HCT116 (cell line): ENCODE results near the gene MCF2L2. TPM values are rescaled to one million over a fixed set of nuclear protein-coding genes. Genes with fewer than 3 reads are reported as not detected.

Source experiments
- ATAC-seq: fragments of 200-7000 bp; cut with Tn5 transposase; 2 replicates; pipeline ENCODE4 v1.9.1; 2020; ENCODE audit warnings: mild to moderate bottlenecking, moderate library complexity
- BruUV-seq: library from RNA; stranded (reverse); fragments of 400-500 nt; replicated peaks from 2 replicates; lab custom pipeline; 2021; lab: Mats Ljungman, UMichigan
- CTCF ChIA-PET: fragments of 300-600 bp; sonication (Branson Sonifier 250); formaldehyde crosslinking; loops from one replicate; lab custom pipeline; 2021; ENCODE audit warnings: antibody characterized with exemption; lab: Charles Lee
- POLR2A ChIA-PET: fragments of 300-600, 350-600 bp; sonication (Branson Sonifier 250); formaldehyde crosslinking; loops from one replicate; lab custom pipeline; 2021; ENCODE audit warnings: antibody characterized with exemption; lab: Charles Lee
- RAD21 ChIA-PET, 2 experiments: fragments of 300-600 bp; sonication (Branson Sonifier 250); formaldehyde crosslinking; loops; one replicate each; lab custom pipeline; 2023; ENCODE audit warnings: low total read pairs in 2 of 2; ENCODE audit not compliant: uncharacterized antibody in 2 of 2, unreplicated experiment in 2 of 2, low non-redundant PET in 1 of 2; lab: Charles Lee
- DNase-seq: peaks from one replicate; pipeline ENCODE4 v3.0.0-alpha.2; 2010; ENCODE audit warnings: low read depth, low spot score
- H2AFZ ChIP-seq: fragments of 200-600 bp; shearing (Covaris generic), sonication (generic); 2 replicates; pipeline ENCODE4 v1.6.1; 2017; ENCODE audit warnings: low read depth, mixed run types, mixed read lengths, antibody characterized with exemption, low read length; ENCODE audit not compliant: poor library complexity, severe bottlenecking
- H3K27ac ChIP-seq: 2 replicates; pipeline ENCODE4 v1.5.1; 2012; ENCODE audit warnings: low read depth, low read length
- H3K27me3 ChIP-seq: fragments of 200-600 bp; sonication (generic); 2 replicates; pipeline ENCODE4 v1.6.1; 2016; ENCODE audit warnings: mixed run types, low read length, mixed read lengths; ENCODE audit not compliant: insufficient read depth
- H3K36me3 ChIP-seq, 2 experiments: fragments of 200-500 bp in 1 of 2; fragments of 200-600 bp in 1 of 2; sonication (Bioruptor generic) in 1 of 2; sonication (generic) in 1 of 2; 2 replicates each; pipeline versions ENCODE4 v1.5.1 to v1.6.1; 2014 to 2016; ENCODE audit warnings: low read length in 2 of 2, inconsistent platforms in 1 of 2, mixed read lengths in 1 of 2, mixed run types in 1 of 2; ENCODE audit not compliant: insufficient read depth in 2 of 2, control insufficient read depth in 1 of 2
- H3K4me1 ChIP-seq, 2 experiments: fragments of 200-600 bp in 1 of 2; sonication (generic) in 1 of 2; 2 replicates each; pipeline versions ENCODE4 v1.5.1 to v1.6.1; 2012 to 2017; ENCODE audit warnings: low read length in 2 of 2, inconsistent platforms in 1 of 2, mild to moderate bottlenecking in 1 of 2, mixed read lengths in 1 of 2, mixed run types in 1 of 2, moderate library complexity in 1 of 2; ENCODE audit not compliant: insufficient read depth in 2 of 2, control insufficient read depth in 1 of 2
- H3K4me2 ChIP-seq: fragments of 200-600 bp; sonication (generic); 2 replicates; pipeline ENCODE4 v1.6.1; 2017; ENCODE audit warnings: mixed run types, low read length, mixed read lengths
- H3K4me3 ChIP-seq, 2 experiments: fragments of 200-600 bp in 1 of 2; sonication (generic) in 1 of 2; replicated peaks in 1 of 2; 2 replicates each; pipeline ENCODE4 v1.5.1; 2011 to 2016; ENCODE audit warnings: low read length in 2 of 2, control low read depth in 1 of 2, low read depth in 1 of 2, mild to moderate bottlenecking in 1 of 2, mixed read lengths in 1 of 2, mixed run types in 1 of 2
- H3K79me2 ChIP-seq: fragments of 200-600 bp; sonication (generic); 2 replicates; pipeline ENCODE4 v1.6.1; 2017; ENCODE audit warnings: mild to moderate bottlenecking, mixed run types, low read length, moderate library complexity, mixed read lengths; ENCODE audit not compliant: insufficient read depth
- H3K9ac ChIP-seq: fragments of 200-600 bp; sonication (generic); 2 replicates; pipeline ENCODE4 v1.6.1; 2016; ENCODE audit warnings: low read length, mixed read lengths
- H3K9me2 ChIP-seq: fragments of 200-600 bp; sonication (generic), shearing (Covaris generic); 2 replicates; pipeline ENCODE4 v1.6.1; 2017; ENCODE audit warnings: mixed run types, mild to moderate bottlenecking, moderate library complexity; ENCODE audit not compliant: insufficient read depth
- H3K9me3 ChIP-seq, 2 experiments: fragments of 200-500 bp in 1 of 2; fragments of 200-600 bp in 1 of 2; sonication (Bioruptor generic) in 1 of 2; sonication (generic) in 1 of 2; 2 replicates each; pipeline ENCODE4 v1.6.1; 2014 to 2017; ENCODE audit warnings: low read length in 2 of 2, mixed read lengths in 2 of 2, inconsistent platforms in 1 of 2, low read depth in 1 of 2, mild to moderate bottlenecking in 1 of 2, mixed run types in 1 of 2, moderate library complexity in 1 of 2; ENCODE audit not compliant: control insufficient read depth in 1 of 2, insufficient read depth in 1 of 2
- H4K20me1 ChIP-seq: fragments of 200-600 bp; sonication (generic), shearing (Covaris generic); 2 replicates; pipeline ENCODE4 v1.6.1; 2017; ENCODE audit warnings: mixed run types, mild to moderate bottlenecking, moderate library complexity; ENCODE audit not compliant: insufficient read depth
- CBX3 ChIP-seq: IDR thresholded peaks from 2 replicates; pipeline ENCODE4 v1.6.1; 2012; ENCODE audit warnings: low read depth
- CEBPB ChIP-seq: IDR thresholded peaks from 2 replicates; pipeline ENCODE4 v1.6.1; 2012; ENCODE audit warnings: low read depth
- EGR1 ChIP-seq: IDR thresholded peaks from 2 replicates; pipeline ENCODE4 v1.6.1; 2012; ENCODE audit warnings: low read depth
- ELF1 ChIP-seq: IDR thresholded peaks from 2 replicates; pipeline ENCODE4 v1.6.1; 2012; ENCODE audit warnings: low read depth, borderline replicate concordance
- EZH2phosphoT487 ChIP-seq: fragments of 200-600 bp; IDR thresholded peaks from 2 replicates; pipeline ENCODE4 v1.6.1; 2018; ENCODE audit warnings: antibody characterized with exemption, borderline replicate concordance
- JUND ChIP-seq: IDR thresholded peaks from 2 replicates; pipeline ENCODE4 v1.6.1; 2012
- MAX ChIP-seq: IDR thresholded peaks from 2 replicates; pipeline ENCODE4 v1.6.1; 2012
- RAD21 ChIP-seq: IDR thresholded peaks from 2 replicates; pipeline ENCODE4 v1.6.1; 2012; ENCODE audit warnings: low read depth, mild to moderate bottlenecking
- REST ChIP-seq: IDR thresholded peaks from 2 replicates; pipeline ENCODE4 v1.6.1; 2012; ENCODE audit warnings: low read depth
- SIN3A ChIP-seq: IDR thresholded peaks from 2 replicates; pipeline ENCODE4 v1.6.1; 2012; ENCODE audit warnings: low read depth
- SP1 ChIP-seq: IDR thresholded peaks from 2 replicates; pipeline ENCODE4 v1.6.1; 2012; ENCODE audit warnings: low read depth
- SRF ChIP-seq: IDR thresholded peaks from 2 replicates; pipeline ENCODE4 v1.6.1; 2012; ENCODE audit warnings: low read depth
- YY1 ChIP-seq: IDR thresholded peaks from 2 replicates; pipeline ENCODE4 v1.6.1; 2011; ENCODE audit warnings: low read length, low read depth, moderate library complexity, mild to moderate bottlenecking; ENCODE audit not compliant: insufficient replicate concordance; ENCODE audit errors: extremely low read depth
- intact Hi-C: fragments of 100-400 bp; cut with micrococcal nuclease; formaldehyde crosslinking; loops from 2 replicates; pipeline ENCODE4 v1.10.0; 2022
- total RNA-seq: library from RNA; stranded (reverse); gene quantifications from one replicate; pipeline ENCODE4 v1.2.1, GENCODE V29; 2021; ENCODE audit not compliant: unreplicated experiment
- TF ChIP-seq, protein P1 (sequence below), 3 experiments: fragments of 200-600 bp in 1 of 3; sonication (generic) in 1 of 3; IDR thresholded peaks in 2 of 3; conservative IDR thresholded peaks in 1 of 3; 2 replicates each; pipeline ENCODE4 v1.5.1; 2012 to 2017; ENCODE audit warnings: low read depth in 2 of 3, low read length in 2 of 3, antibody characterized with exemption in 1 of 3, borderline replicate concordance in 1 of 3, control low read depth in 1 of 3, mild to moderate bottlenecking in 1 of 3, mixed read lengths in 1 of 3, mixed run types in 1 of 3, moderate library complexity in 1 of 3; ENCODE audit not compliant: insufficient read depth in 1 of 3

Gene MCF2L2
- total RNA-seq, 1 experiment from 2014 or later = 1.5 TPM

DNA sequence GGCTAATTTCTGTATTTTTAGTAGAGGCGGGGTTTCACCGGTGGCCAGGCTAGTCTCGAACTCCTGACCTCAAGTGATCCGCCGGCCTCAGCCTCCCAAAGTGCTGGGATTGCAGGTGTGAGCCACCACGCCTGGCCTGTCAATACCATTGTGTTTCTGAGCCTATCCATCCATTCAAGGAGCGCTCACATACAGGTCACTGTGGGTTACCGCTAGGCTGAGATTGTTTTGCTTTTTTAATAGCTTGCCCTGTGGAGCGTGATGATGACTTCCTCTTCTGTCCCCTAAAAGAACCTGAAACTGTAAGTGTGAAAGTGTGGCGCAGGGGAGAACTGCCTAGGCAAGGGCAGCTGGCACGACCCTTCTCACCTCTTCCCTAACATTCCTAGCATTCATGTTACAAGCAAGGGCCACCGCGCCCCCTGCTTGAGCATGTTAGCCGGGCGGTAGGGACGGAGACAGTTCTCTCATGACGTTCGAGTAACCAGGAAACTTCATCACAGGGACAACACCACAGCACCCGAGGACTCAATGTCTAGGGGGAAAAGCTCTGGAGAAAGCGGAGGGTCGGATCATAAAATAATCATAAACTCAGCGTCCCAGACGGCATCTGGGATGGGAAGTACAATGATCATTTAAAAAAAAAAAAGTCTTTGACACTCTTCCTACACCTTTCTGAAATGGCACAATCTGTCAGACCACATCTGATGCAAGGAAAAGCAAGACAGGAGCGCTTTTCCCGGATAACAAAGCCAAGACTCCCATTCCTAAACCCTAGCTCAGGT, 266.7 kb downstream of the MCF2L2 start:
- ChIA-PET CTCF (no interaction called here), RAD21 (no interaction called here), POLR2A (interaction anchor here (1.2 kb wide), 1 partner anchor 17 kb away, joined by 3 read pairs; no protein-coding TSS in a partner anchor)
- intact Hi-C loops = no loop called here
- no peaks in the 10 kb centered on the region for H3K9me2 ChIP-seq
- no peaks in the 10 kb centered on the region for H3K9me3 ChIP-seq
- TSS peak; percentile 55 for BruUV-seq
- TF ChIP-seq CEBPB (no peak), RAD21 (no peak), JUND (no peak)
- TF ChIP-seq, protein P1, sequence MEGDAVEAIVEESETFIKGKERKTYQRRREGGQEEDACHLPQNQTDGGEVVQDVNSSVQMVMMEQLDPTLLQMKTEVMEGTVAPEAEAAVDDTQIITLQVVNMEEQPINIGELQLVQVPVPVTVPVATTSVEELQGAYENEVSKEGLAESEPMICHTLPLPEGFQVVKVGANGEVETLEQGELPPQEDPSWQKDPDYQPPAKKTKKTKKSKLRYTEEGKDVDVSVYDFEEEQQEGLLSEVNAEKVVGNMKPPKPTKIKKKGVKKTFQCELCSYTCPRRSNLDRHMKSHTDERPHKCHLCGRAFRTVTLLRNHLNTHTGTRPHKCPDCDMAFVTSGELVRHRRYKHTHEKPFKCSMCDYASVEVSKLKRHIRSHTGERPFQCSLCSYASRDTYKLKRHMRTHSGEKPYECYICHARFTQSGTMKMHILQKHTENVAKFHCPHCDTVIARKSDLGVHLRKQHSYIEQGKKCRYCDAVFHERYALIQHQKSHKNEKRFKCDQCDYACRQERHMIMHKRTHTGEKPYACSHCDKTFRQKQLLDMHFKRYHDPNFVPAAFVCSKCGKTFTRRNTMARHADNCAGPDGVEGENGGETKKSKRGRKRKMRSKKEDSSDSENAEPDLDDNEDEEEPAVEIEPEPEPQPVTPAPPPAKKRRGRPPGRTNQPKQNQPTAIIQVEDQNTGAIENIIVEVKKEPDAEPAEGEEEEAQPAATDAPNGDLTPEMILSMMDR (IDR thresholded peaks at IDR 0.05 in 2 of 3, conservative IDR thresholded peaks at IDR 0.05 in 1 of 3; ENCODE audit: borderline replicate concordance in 1 of 3, insufficient read depth in 1 of 3, low read depth in 2 of 3, low read length in 2 of 3) = no peak
- peak overlapping the region; percentile 88 for H3K4me2 ChIP-seq
- H3K4me3 ChIP-seq = peak overlapping the region; percentile 52 to 63
- no peaks in the 10 kb centered on the region for H3K36me3 ChIP-seq
- H3K9ac ChIP-seq = peak overlapping the region; percentile 46; the same call in 1 of the 2 replicates
- peak overlapping the region; percentile 40 for H2AFZ ChIP-seq
- ATAC-seq (no peak), DNase-seq (no peak)
- H4K20me1 ChIP-seq = no peaks in the 10 kb centered on the region
- no peaks in the 10 kb centered on the region for H3K79me2 ChIP-seq
- H3K27ac ChIP-seq = no peak overlapping the region
- no peaks in the 10 kb centered on the region for H3K27me3 ChIP-seq
- H3K4me1 ChIP-seq = peaks cover 3 to 38% of the 10 kb centered on the region in 2 experiments; a peak in 3 of 4 replicates

GRCh38 chr3:183160616-183161015, 267.8 kb downstream of the MCF2L2 start:
- ATAC-seq (no peak), DNase-seq (no peak)
- ChIA-PET POLR2A (no interaction called here), CTCF (no interaction called here), RAD21 (no interaction called here)
- Histone ChIP-seq H3K9ac (no peak overlapping the region), H3K9me3 (no peaks in the 10 kb centered on the region), H3K9me2 (no peaks in the 10 kb centered on the region), H3K27ac (no peak overlapping the region), H3K36me3 (no peaks in the 10 kb centered on the region), H3K27me3 (no peaks in the 10 kb centered on the region), H3K79me2 (no peaks in the 10 kb centered on the region), H3K4me1 (peaks cover 3 to 38% of the 10 kb centered on the region in 2 experiments; a peak in 3 of 4 replicates), H3K4me3 (no peak overlapping the region), H3K4me2 (peak overlapping the region; percentile 24; the same call in 1 of the 2 replicates), H2AFZ (no peak overlapping the region), H4K20me1 (no peaks in the 10 kb centered on the region)
- no TSS peak for BruUV-seq
- intact Hi-C loops = no loop called here
- TF ChIP-seq SRF (no peak), CBX3 (no peak), EZH2phosphoT487 (no peak), YY1 (no peak), MAX (no peak), REST (no peak), ELF1 (no peak), SP1 (no peak), EGR1 (no peak), SIN3A (no peak), RAD21 (no peak)
